Epithelial cell of esophagus (primary cell): ENCODE results near the gene REM2.

Experiments used
- DNase-seq: peaks from one replicate; pipeline ENCODE4 v3.0.0; 2010; ENCODE audit warnings: low read depth
- H3K4me3 ChIP-seq: 2 replicates; pipeline ENCODE4 v1.5.1; 2011; ENCODE audit warnings: mild to moderate bottlenecking, low read length, control low read depth
- TF ChIP-seq, protein P1 (sequence below): IDR thresholded peaks from 2 replicates; pipeline ENCODE4 v1.5.1; 2011; ENCODE audit warnings: low read depth, mild to moderate bottlenecking, low read length, control low read depth, inconsistent platforms; ENCODE audit not compliant: insufficient read depth; ENCODE audit errors: missing control alignments

The REM2 gene

DNA sequence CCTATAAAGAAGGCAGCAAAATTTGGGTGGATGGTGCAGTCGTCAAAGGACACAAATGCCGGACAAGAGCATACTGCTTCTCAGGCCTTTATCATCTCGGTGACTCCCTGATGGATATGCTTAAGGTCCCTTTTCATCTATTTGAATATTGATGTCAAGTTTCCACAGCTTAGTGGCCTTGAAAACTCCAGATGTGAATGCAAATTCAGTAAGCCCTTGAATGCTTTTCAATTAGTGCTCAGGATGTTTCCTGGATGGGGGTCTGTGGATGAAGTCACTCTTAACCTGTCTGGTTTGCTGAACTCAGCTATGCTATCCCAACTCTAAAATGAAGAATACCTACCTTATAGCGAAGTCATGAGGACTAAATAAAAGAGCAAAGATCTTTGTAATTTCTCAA lies 10.7 kb downstream of the REM2 start:
- TF ChIP-seq, protein P1, sequence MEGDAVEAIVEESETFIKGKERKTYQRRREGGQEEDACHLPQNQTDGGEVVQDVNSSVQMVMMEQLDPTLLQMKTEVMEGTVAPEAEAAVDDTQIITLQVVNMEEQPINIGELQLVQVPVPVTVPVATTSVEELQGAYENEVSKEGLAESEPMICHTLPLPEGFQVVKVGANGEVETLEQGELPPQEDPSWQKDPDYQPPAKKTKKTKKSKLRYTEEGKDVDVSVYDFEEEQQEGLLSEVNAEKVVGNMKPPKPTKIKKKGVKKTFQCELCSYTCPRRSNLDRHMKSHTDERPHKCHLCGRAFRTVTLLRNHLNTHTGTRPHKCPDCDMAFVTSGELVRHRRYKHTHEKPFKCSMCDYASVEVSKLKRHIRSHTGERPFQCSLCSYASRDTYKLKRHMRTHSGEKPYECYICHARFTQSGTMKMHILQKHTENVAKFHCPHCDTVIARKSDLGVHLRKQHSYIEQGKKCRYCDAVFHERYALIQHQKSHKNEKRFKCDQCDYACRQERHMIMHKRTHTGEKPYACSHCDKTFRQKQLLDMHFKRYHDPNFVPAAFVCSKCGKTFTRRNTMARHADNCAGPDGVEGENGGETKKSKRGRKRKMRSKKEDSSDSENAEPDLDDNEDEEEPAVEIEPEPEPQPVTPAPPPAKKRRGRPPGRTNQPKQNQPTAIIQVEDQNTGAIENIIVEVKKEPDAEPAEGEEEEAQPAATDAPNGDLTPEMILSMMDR = no peak
- no peak for DNase-seq

DNA sequence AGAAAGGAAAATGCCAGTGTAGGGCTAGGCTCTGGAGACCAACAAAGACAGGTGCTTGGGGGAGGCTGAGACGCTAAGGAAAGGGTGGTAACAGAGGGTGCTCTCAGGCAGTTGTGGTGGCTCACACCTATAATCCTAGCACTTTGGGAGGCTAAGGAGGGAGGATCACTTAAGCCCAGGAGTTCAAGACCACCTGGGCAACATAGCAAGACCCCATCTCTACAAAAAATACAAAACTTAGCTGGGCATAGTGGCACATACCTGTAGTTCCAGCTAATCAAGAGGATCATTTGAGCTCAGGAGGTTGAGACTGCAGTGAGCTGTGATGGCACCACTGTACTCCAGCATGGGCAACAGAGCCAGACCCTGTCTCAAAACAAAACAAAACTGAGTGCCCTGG lies 12.4 kb downstream of the REM2 start:
- TF ChIP-seq, protein P1 = no peak
- no peak for DNase-seq

More for the DNA sequence above, 10.7 kb downstream of the REM2 start:
- H3K4me3 ChIP-seq = no peak overlapping the region

DNA sequence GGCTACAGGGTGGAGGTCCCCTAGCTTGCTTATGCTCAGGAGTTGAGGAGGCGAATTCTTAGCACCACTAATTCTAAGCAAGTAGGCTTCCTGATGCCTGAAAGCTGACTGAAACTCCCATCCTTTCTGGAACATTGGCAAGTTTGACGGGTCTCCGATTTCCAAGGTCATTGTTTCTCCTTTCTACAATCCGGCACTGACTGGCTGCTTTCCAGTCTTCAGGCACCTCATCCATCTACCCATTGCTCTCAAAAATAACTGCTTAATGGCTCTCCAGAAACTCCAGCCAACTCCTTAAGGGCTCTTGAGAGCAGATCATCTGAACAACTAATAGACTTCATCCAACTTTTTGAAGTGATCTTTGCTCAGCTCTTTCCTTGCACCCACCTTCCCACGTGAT lies 13.3 kb downstream of the REM2 start:
- TF ChIP-seq, protein P1 = no peak
- no peak overlapping the region for H3K4me3 ChIP-seq
- DNase-seq = no peak

More for the DNA sequence above, 12.4 kb downstream of the REM2 start:
- H3K4me3 ChIP-seq = no peak overlapping the region

DNA sequence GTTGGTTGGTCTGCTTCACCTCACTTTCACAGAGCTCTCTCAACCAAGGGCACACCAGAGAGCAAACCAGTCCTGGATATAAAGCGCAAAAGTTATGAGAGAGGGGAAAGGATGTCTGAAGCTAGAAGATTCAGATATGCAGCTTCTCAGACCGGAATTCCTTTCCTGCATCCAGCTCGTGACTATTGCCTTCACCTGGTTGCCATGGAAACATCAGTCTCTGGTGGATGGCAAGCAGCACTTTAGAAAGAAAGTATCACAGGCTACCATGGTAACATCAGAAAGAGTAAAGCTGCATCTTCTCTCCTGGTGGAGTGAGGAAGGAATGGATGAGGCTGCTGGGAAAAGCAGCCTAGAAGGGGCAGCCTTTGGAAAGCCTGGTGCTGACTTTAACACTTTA lies 13.7 kb downstream of the REM2 start:
- DNase-seq = no peak
- TF ChIP-seq, protein P1 = no peak
- H3K4me3 ChIP-seq = no peak overlapping the region

DNA sequence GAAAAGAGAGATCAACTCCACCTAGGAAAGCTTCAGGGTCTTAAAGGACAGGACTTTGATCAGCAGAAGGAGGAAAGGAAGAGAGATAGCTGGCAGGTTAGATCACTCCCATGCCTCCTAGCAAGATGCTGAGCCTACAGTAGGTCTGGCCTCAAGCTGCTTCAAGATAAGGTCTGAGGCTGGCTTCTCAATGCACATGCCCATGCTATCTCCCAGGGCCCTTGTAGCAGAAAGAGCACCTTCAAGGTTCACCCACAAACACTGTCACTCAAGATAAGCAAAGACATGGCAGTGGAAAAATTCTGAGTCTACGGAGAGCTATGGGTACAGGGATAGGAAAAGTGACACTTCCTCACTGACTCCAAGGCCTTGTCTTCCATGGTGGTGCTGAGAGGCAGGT lies 14.3 kb downstream of the REM2 start:
- no peak overlapping the region for H3K4me3 ChIP-seq

DNA sequence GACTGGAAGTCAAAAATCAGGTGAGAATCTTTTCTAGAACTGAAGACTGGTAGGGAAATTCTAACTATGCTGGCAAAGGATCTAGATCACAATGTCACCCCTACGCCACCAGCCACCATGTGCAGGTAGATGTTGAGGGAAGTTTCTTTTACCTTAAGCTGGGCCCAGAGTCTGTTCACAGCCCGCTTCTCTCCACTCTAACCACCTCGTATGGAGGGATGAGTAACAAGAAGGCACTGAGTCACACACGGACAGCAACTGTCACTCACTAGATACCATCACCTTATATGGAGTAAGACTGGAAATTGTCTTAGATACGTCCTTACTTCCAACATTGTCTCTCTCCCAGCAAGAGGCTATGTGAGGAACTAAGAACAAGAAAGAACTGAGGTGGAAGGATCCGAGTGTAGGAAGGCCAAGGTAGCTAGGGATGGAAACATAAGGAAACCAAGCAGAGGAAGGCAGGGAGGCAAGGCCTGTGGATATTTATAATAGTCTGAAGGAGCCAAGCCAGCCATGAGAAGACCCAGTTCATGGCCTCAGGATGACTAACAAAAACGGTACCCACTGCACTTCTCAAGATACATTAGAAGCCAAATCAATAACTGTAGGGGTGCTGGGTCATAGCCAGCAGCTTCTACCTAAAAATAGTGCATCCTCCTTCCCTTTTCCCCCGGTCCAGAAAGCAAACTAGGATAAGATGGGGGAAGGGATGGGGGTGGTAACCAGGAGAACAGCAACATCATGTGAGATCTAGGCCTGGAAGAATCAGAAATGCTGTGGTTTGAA lies 15.5 kb downstream of the REM2 start:
- peak; percentile 91 for DNase-seq
- TF ChIP-seq, protein P1 = no peak
- no peak overlapping the region for H3K4me3 ChIP-seq

More for the DNA sequence above, 14.3 kb downstream of the REM2 start:
- TF ChIP-seq, protein P1 = no peak
- no peak for DNase-seq
